RKO (cell line): ENCODE data around the gene PKP2.

Experiments used
- DNase-seq: peaks from one replicate; pipeline ENCODE4 v3.0.0-alpha.2; 2016; ENCODE audit warnings: low spot score

Gene PKP2

GRCh38 chr12:32753605-32754004, 143.0 kb downstream of the PKP2 start:
- no peak for DNase-seq

GRCh38 chr12:32743264-32743663, 153.3 kb downstream of the PKP2 start:
- DNase-seq: no peak

GRCh38 chr12:32742133-32742532, 154.4 kb downstream of the PKP2 start:
- DNase-seq: no peak
